B cell (primary cell): ENCODE data around the gene MAGI2. TPM values are rescaled to one million over a fixed set of nuclear protein-coding genes. Genes with fewer than 3 reads are reported as not detected.

Experiments
- ATAC-seq: fragments of 200-7000 bp; cut with Tn5 transposase; one replicate; pipeline ENCODE4 v1.10.0; 2021; ENCODE audit warnings: low read depth, mild to moderate bottlenecking, moderate number of reproducible peaks, moderate library complexity
- CTCF ChIA-PET: fragments of 350-600 bp; sonication (Branson Sonifier 250); formaldehyde crosslinking; loops from one replicate; lab custom pipeline; 2021; ENCODE audit warnings: antibody characterized with exemption, inconsistent platforms; lab: Charles Lee
- POLR2A ChIA-PET: fragments of 350-600 bp; sonication (Branson Sonifier 250); formaldehyde crosslinking; loops from one replicate; lab custom pipeline; 2021; ENCODE audit warnings: antibody characterized with exemption; lab: Charles Lee
- DNase-seq: peaks from one replicate; pipeline ENCODE4 v3.0.0; 2013
- H2AFZ ChIP-seq: 2 replicates; pipeline ENCODE4 v1.6.1; 2012; ENCODE audit warnings: mild to moderate bottlenecking, low read depth, low read length; ENCODE audit not compliant: insufficient read depth, poor library complexity, severe bottlenecking
- H3K27ac ChIP-seq, 2 donors: 1 replicate in 1 of 2; 2 replicates in 1 of 2; pipeline ENCODE4 v1.5.1; 2012 to 2013; ENCODE audit warnings: low read length in 2 of 2, mild to moderate bottlenecking in 2 of 2, moderate library complexity in 1 of 2
- H3K27me3 ChIP-seq, 4 experiments: fragments of 200-600 bp in 1 of 4; sonication (generic) in 1 of 4; replicated peaks in 1 of 4; 1 replicate in 2 of 4; 2 replicates in 2 of 4; pipeline versions ENCODE4 v1.6.1 to v1.7.0; 2013 to 2016; ENCODE audit warnings: low read length in 3 of 4, mild to moderate bottlenecking in 2 of 4, mixed read lengths in 1 of 4, moderate library complexity in 1 of 4; ENCODE audit not compliant: insufficient read depth in 4 of 4, control insufficient read depth in 3 of 4; ENCODE audit errors: control extremely low read depth in 1 of 4
- H3K36me3 ChIP-seq, 2 experiments: replicated peaks in 1 of 2; 1 replicate in 1 of 2; 2 replicates in 1 of 2; pipeline versions ENCODE4 v1.6.1 to v1.7.1; 2013; ENCODE audit warnings: low read length in 1 of 2; ENCODE audit not compliant: insufficient read depth in 2 of 2, control insufficient read depth in 1 of 2; ENCODE audit errors: control extremely low read depth in 1 of 2, extremely low read depth in 1 of 2
- H3K4me1 ChIP-seq, 2 donors: fragments of 200-600 bp in 1 of 2; sonication (generic) in 1 of 2; 1 replicate in 1 of 2; 2 replicates in 1 of 2; pipeline versions ENCODE4 v1.5.1 to v1.6.1; 2013 to 2017; ENCODE audit warnings: low read length in 2 of 2; ENCODE audit not compliant: control insufficient read depth in 2 of 2, insufficient read depth in 2 of 2
- H3K4me2 ChIP-seq: replicated peaks from 2 replicates; pipeline ENCODE3; 2012; ENCODE audit warnings: mild to moderate bottlenecking, low read depth, low read length; ENCODE audit not compliant: poor library complexity, severe bottlenecking
- H3K4me3 ChIP-seq, 5 experiments: fragments of 200-600 bp in 1 of 5; sonication (generic) in 1 of 5; 1 replicate in 3 of 5; 2 replicates in 2 of 5; pipeline versions ENCODE4 v1.5.1 to v1.7.0; 2011 to 2016; ENCODE audit warnings: low read length in 4 of 5, mild to moderate bottlenecking in 4 of 5, low read depth in 2 of 5, control low read depth in 1 of 5, moderate library complexity in 1 of 5; ENCODE audit not compliant: insufficient read depth in 1 of 5; ENCODE audit errors: control extremely low read depth in 1 of 5, extremely low read depth in 1 of 5
- H3K79me2 ChIP-seq: fragments of 200-600 bp; sonication (generic); one replicate; pipeline ENCODE4 v1.6.0; 2016; ENCODE audit warnings: low read length; ENCODE audit not compliant: control insufficient read depth, insufficient read depth
- H3K9ac ChIP-seq: fragments of 200-600 bp; sonication (generic); 2 replicates; pipeline ENCODE4 v1.6.1; 2017; ENCODE audit warnings: mild to moderate bottlenecking, low read length, moderate library complexity
- H3K9me3 ChIP-seq, 3 donors: one replicate each; pipeline versions ENCODE4 v1.6.1 to v1.7.1; 2013; ENCODE audit warnings: low read length in 2 of 3; ENCODE audit not compliant: control insufficient read depth in 2 of 3, insufficient read depth in 1 of 3; ENCODE audit errors: control extremely low read depth in 1 of 3
- H4K20me1 ChIP-seq: 2 replicates; pipeline ENCODE4 v1.6.0; 2012; ENCODE audit warnings: mild to moderate bottlenecking, low read length; ENCODE audit not compliant: insufficient read depth, control insufficient read depth, poor library complexity, severe bottlenecking
- H3K27ac Mint-ChIP-seq: one replicate; pipeline ENCODE4 v1.8.0; 2021; ENCODE audit warnings: mixed read lengths
- H3K27me3 Mint-ChIP-seq: one replicate; pipeline ENCODE4 v1.8.0; 2021; ENCODE audit warnings: mixed read lengths
- H3K4me1 Mint-ChIP-seq: one replicate; pipeline ENCODE4 v1.8.0; 2021; ENCODE audit warnings: mixed read lengths
- H3K4me3 Mint-ChIP-seq: one replicate; pipeline ENCODE4 v1.8.0; 2021; ENCODE audit warnings: mixed read lengths
- H3K9me3 Mint-ChIP-seq: one replicate; pipeline ENCODE4 v1.8.0; 2022; ENCODE audit warnings: mixed read lengths; ENCODE audit not compliant: insufficient read depth
- EZH2 ChIP-seq: IDR thresholded peaks from 2 replicates; pipeline ENCODE4 v1.6.1; 2012; ENCODE audit warnings: borderline replicate concordance, low read depth, mild to moderate bottlenecking, moderate library complexity, low read length; ENCODE audit not compliant: insufficient read depth, poor library complexity, severe bottlenecking
- WGBS: methylation state at CpG from one replicate; pipeline ENCODE4 v1.1.5; 2013; ENCODE audit warnings: missing lambda C conversion rate; ENCODE audit not compliant: insufficient coverage; 5-methylcytosine and 5-hydroxymethylcytosine counted together
- intact Hi-C: fragments of 100-400 bp; cut with micrococcal nuclease; formaldehyde crosslinking; loops from one replicate; pipeline ENCODE4 v1.10.0; 2022
- polyA plus RNA-seq: library from polyadenylated mRNA; depleted of rRNA; stranded (reverse); fragments of >200 nt; gene quantifications from 2 replicates; pipeline ENCODE4 v1.2.3, GENCODE V29; 2012
- total RNA-seq, 2 donors: library from RNA; stranded (reverse); fragments of 120-200 nt in 1 of 2; gene quantifications; 1 replicate in 1 of 2; 2 replicates in 1 of 2; pipeline versions ENCODE4 v1.2.3 to v1.2.4, GENCODE V29; 2013 to 2022
- TF ChIP-seq, protein P1 (sequence below): fragments of 200-600 bp; IDR thresholded peaks from one replicate; pipeline ENCODE4 v1.8.0; 2022; ENCODE audit warnings: antibody characterized with exemption, mild to moderate bottlenecking

The MAGI2 gene
- total and polyA plus RNA-seq, 2 donors (not counting 1 experiment from before 2014, with no cell fraction given): 0.16 to 0.64 TPM

DNA sequence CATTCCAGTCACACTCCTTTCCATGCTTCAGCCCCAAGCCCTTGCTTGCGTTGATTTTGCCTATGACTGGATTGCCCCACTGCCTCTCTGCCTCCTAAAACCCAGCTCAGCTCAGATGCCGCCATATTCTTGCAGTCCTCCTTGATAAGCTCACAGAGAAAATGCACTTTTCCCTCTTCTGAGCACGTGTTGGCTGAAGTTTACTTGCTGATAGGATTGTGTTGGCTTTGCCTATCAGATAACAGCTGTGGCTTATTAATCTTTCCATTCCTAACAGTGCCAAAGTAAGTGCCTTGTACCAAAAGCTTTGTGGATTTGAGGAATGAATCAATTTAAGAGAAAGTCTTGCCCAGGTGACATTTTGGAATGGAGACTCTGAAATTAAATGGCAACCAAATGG lies 1405.7 kb downstream of the MAGI2 start:
- 100% methylated on average over 1 of the region's 3 CpGs for WGBS
- Histone ChIP-seq H3K27me3 (no peaks in the 10 kb centered on the region), H2AFZ (no peak overlapping the region), H3K36me3 (no peaks in the 10 kb centered on the region), H3K4me2 (no peak overlapping the region), H3K4me1 (no peaks in the 10 kb centered on the region), H3K27ac (no peak overlapping the region), H3K9me3 (no peaks in the 10 kb centered on the region), H3K9ac (no peak overlapping the region), H3K4me3 (no peak overlapping the region), H4K20me1 (no peaks in the 10 kb centered on the region), H3K79me2 (no peaks in the 10 kb centered on the region)
- Mint-ChIP-seq H3K4me1 (no peaks in the 10 kb centered on the region), H3K9me3 (no peaks in the 10 kb centered on the region), H3K27ac (no peak overlapping the region), H3K27me3 (peaks cover 6% of the 10 kb centered on the region), H3K4me3 (no peak overlapping the region)
- CTCF ChIA-PET: interaction anchor here (1.4 to 4.0 kb wide), 2 partner anchors 27 to 107 kb away, joined by 3 to 13 read pairs; no protein-coding TSS in a partner anchor
- intact Hi-C loops: no loop called here
- no peak for DNase-seq
- ATAC-seq: no peak
- TF ChIP-seq, protein P1, sequence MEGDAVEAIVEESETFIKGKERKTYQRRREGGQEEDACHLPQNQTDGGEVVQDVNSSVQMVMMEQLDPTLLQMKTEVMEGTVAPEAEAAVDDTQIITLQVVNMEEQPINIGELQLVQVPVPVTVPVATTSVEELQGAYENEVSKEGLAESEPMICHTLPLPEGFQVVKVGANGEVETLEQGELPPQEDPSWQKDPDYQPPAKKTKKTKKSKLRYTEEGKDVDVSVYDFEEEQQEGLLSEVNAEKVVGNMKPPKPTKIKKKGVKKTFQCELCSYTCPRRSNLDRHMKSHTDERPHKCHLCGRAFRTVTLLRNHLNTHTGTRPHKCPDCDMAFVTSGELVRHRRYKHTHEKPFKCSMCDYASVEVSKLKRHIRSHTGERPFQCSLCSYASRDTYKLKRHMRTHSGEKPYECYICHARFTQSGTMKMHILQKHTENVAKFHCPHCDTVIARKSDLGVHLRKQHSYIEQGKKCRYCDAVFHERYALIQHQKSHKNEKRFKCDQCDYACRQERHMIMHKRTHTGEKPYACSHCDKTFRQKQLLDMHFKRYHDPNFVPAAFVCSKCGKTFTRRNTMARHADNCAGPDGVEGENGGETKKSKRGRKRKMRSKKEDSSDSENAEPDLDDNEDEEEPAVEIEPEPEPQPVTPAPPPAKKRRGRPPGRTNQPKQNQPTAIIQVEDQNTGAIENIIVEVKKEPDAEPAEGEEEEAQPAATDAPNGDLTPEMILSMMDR: no peak
- TF ChIP-seq EZH2: no peak
- POLR2A ChIA-PET: no interaction called here

DNA sequence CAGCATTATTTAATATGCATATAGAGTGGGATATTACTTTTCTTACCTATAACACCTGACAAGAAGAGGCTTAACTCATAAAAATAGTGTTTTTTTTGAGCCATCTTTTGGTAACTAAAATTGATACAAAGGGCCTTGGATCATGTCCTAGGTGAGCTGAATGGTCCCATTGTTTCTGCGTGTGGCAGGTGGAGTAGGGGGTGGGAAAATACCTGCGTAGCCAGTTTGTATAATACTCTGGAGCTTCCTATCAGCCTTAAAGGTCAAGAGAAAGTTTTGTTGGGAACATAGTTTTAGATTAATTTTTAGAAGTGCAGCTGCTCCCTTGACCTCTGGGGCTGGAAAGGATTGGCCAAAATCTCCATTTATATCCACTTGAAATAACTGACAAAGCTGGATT lies 1410.3 kb downstream of the MAGI2 start:
- TF ChIP-seq EZH2: no peak
- TF ChIP-seq, protein P1: no peak
- Mint-ChIP-seq H3K27ac (no peak overlapping the region), H3K9me3 (no peaks in the 10 kb centered on the region), H3K4me3 (no peak overlapping the region), H3K4me1 (peaks cover 2% of the 10 kb centered on the region), H3K27me3 (peaks cover 20% of the 10 kb centered on the region)
- CTCF ChIA-PET: interaction anchor here (0.9 to 5.9 kb wide), 9 partner anchors 8 to 392 kb away, joined by 3 to 71 read pairs (median 18); no protein-coding TSS in a partner anchor
- DNase-seq: no peak
- no peaks in the 10 kb centered on the region for H3K9me3 ChIP-seq
- H3K9ac ChIP-seq: no peak overlapping the region
- H2AFZ ChIP-seq: no peak overlapping the region
- ATAC-seq: no peak
- H3K36me3 ChIP-seq: no peaks in the 10 kb centered on the region
- H3K79me2 ChIP-seq: no peaks in the 10 kb centered on the region
- no peak overlapping the region for H3K4me3 ChIP-seq
- no peak overlapping the region for H3K27ac ChIP-seq
- peaks cover 0 to 11% (median 4%) of the 10 kb centered on the region in 4 experiments for H3K27me3 ChIP-seq
- H4K20me1 ChIP-seq: no peaks in the 10 kb centered on the region
- intact Hi-C loops: loop anchor here (5.0 kb wide), 1 partner anchor 286 kb away; no protein-coding TSS in a partner anchor
- no peak overlapping the region for H3K4me2 ChIP-seq
- WGBS: 100% methylated on average over 2 of the region's 2 CpGs
- H3K4me1 ChIP-seq: no peaks in the 10 kb centered on the region
- POLR2A ChIA-PET: no interaction called here
